NCI-H2029 treated with DMSO at 0.1 percent for 48 hours (cell line): ENCODE results near the gene AP1S2.
"Not testable (repeated sequence)": the region's sequence is repeated elsewhere in the genome, so short reads cannot be mapped to it uniquely, and the experiment has no call there.

ENCODE experiments used
- DNase-seq: peaks from one replicate; lab custom pipeline; 2025; lab: John Stamatoyannopoulos, UW

AP1S2 gene

DNA sequence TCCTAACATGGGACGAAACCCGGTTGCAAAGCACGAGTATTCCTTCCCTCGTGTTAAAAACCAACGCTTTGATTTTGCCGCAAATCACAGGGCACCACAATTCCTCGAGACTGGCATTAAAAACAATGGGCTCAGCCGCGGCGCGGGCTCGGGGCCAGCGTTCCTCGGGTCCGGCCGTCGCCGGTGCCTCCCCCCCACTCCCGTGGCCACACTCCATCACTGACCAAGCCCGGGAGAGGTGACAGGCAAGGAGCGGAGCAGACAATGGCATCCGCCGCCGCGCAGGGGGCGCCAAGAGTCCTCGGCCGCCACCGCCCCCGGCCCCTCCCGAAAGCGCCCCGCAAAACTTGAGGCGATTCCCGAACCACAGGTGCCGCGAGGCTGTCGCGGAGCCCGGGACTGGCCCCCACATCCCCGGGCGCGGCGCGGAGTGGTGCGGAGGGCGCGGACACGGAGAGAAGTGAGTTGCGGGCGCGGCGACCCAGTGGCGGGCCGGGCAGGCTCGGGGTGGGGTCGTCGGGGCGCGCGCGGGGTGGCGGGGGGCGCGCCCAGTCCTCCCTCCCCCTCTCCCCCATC is 445 bp downstream of the AP1S2 start:
- DNase-seq, result no peak

- DNase-seq, result no peak
These were observed 980 bp downstream of the AP1S2 start for GRCh38 chrX:15853586-15854079.

DNA sequence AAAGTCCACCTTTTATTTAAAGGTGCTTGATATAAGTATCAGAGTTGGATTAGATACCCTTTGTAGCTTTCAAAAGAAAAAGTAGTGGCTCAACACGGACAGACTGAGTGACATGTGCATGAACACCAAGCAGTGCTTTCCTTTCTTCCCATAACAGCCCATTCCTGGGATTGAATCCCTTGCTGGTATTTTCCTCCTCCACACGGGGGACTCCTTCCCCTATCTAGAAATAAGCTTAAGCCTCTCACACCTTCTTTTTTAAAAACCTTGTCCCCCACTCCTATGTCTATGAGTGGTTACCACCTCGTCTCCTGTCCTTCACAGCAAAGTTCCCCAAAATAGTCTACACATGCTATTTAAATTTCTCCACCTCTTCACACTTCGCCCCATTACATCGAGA is 5.1 kb downstream of the AP1S2 start:
- DNase-seq, result no peak

DNA sequence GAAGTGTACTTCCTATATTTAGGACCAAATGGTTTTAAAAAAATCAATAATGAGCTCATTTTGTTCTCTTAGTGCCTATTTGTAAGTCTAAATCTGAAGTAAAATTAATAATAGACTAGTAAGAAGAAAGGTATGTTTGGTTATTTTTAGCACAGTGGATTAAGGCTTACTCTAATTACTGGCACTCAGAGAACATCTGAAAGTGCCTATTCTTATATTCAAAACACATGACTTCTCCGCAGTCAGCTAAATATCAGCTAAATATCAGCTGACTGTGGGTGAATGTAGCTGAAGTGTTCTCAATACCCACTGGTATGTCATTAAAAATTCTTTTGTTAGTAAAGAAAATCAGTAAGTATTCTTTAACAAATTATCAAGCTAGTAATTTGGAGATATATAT is 6.0 kb downstream of the AP1S2 start:
- no peak for DNase-seq

GRCh38 chrX:15843960-15844359 is 10.7 kb downstream of the AP1S2 start:
- no peak for DNase-seq

DNA sequence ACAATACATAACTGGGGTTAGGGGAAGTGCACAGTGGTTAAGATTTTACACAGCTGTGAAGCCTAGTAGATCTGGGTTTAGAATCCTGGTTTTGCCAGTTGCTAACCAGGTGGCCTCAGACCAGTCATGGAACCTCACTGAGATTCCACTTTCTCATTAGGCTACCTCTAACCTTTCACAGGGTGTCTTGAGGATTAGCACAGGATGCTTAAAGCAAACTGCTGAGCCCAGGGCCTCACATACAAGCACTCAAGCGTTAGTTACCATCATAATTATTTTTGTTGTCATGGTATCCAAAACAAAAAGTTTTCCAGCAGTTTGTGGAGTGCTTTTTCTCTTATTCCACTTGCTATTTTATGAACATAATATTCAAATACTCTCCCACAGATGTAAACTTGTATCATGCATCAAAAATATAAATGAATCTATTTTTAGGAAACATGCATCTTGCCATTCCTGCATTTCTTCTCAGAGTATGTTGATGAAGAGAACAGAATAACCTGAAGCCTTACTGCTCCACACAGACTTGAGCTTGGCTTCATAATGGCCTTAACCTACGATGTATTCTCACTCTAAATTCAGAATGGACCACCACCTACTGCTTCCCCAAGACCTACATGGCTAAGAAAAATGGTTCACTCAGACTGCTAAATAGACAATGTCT is 12.6 kb downstream of the AP1S2 start:
- no peak for DNase-seq

DNA sequence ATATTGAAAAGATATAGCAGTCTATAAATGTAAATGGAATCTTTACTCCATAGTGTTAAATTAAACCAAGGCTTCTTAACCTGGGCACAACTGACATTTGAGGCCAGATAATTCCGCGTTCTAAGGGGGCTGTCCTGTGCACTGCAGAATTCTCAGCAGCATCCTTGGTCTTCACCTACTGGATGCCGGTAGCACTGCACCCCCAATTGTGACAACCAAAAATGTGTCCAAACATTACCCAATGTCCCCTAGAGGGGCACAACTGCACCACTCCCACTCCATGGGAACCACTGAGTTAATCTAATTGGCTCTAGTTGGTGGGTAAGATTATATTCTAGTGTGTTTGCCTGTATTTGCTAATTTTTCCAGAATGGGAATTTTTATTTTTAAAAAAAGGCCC is 16.6 kb downstream of the AP1S2 start:
- no peak for DNase-seq

DNA sequence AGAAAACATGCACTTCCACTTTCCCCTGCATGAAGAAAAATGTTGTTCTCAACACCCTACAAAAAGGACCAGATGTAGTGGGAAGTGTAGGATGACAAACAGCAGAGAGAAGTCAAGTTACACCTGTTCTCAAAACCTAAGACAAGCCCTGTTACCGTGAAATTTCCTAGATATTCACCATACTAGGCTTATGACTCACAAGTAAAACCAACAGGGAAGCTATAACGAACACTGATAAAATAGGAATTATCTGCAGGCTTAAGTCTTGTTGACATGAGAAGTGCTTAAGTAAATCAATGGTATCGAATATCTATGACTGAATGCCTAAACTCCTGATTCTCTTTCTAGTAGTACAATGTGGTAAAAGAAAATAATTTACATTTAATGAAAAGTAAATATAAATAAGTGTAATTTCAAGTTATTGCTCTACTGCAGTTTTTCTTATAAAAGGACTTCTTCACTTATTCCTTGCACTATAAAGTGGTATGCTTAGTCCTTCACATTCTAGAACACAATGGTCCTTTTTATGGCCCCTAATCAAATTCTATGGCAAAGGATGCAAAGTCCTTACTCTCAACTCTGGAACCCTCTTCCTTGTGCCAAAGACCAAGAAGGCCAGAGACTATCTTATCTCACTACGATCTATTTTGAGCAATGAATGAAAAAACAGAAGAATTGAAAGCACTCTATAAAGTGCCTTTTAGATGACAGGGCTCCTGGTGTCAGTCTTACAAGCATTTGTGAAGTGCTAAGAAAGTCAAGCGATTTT is 19.6 kb downstream of the AP1S2 start:
- no peak for DNase-seq

DNA sequence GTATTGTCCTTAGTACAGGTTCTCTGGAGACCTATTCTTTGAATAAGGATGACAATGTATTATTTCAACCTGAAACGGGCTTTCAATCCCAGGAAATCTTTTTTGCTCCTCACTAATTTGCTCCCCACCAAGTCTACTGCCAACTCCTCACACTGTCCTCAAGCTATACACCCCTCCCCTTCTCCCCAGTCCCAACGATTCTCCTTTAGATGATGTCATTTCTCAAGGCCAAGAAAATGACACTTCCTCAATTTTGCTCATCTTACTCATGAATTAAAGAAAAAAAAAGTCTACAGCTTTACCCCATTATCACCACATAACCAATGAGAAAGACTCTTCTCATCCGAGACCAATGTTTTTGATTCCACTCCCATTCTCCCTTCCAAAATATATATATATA is 20.6 kb downstream of the AP1S2 start:
- no peak for DNase-seq

DNA sequence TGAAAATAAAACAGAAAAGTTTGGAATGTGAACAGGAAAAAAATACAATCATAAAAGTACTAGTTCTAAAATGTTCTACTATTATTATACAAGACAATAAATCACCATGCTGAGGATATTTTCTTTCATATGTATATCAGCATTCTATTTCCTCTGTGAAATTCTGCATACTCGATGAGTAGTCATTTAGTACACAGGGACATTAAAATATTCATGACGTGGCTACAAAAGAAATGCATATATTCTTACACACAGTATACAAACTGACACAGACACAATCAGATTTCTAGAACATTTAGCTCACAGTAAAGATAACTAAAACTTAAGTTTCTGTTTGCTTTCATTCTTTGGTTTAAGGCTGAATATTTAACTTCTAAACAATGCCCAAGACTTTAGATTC is 23.3 kb downstream of the AP1S2 start:
- DNase-seq, result not testable (repeated sequence)

- no peak for DNase-seq
These were observed 25.4 kb downstream of the AP1S2 start for GRCh38 chrX:15829217-15829616.

DNA sequence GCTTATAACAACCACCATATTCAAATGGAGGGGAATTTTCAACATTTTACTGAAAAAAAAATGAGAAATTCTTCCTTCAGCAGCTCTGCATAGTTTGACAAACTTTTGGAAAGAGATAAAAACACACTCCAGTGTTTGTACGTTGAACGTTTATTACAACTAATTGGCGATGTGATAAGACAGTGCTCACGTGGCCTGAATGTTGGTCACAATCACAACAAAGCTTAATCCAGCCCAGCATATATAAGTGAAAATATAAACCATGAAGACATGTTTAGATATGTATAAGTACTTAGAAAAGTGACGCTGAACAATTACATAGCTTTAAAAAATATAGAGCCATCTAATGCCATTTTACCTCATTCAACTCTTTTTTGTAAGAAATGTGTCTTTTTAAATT is 28.7 kb downstream of the AP1S2 start:
- no peak for DNase-seq

- no peak for DNase-seq
These were observed 31.7 kb downstream of the AP1S2 start for GRCh38 chrX:15822922-15823321.

DNA sequence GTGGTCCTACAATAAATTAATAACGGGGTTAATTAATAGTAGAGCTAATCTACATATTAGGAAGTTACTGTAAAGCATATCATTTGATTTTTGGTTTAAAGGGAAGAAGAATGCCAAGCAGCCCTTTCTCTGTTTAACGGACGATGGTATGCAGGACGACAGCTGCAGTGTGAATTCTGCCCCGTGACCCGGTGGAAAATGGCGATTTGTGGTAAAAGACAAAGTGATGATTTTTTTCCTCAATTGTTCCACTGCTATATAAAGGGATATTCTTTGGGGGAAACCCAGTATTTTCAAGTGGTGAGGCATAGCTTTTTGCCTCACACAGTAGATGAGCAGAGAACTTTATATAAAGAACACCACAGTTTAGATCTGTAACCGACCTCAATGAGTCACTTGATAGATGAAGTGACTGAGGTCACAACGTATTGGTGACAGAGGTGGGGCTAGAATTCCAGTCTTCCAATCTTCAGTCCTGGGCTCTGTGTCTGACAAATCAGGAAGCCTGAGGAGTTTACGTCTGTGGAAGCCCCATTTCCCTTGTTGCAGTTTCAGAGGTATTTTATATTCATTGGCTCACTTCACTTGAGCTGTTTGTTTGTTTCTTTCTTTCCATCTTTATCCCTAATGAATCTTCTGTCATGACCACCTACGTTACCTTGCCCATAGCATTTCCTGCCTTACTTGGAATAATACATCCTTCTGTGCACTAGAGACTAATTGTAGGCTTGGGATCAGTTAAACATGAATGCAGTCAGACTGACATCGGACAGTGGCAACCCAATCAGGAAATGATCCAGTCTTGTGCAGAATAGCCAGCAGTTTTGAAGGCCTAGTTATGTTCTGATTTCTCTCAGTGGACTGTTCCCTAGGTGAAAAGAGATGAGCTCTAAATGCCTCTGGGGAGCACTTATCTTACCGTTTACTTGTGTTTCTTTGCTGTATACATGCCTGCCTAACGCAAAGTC is 34.2 kb downstream of the AP1S2 start:
- DNase-seq, result no peak

GRCh38 chrX:15816886-15817285 is 37.7 kb downstream of the AP1S2 start:
- no peak for DNase-seq

DNA sequence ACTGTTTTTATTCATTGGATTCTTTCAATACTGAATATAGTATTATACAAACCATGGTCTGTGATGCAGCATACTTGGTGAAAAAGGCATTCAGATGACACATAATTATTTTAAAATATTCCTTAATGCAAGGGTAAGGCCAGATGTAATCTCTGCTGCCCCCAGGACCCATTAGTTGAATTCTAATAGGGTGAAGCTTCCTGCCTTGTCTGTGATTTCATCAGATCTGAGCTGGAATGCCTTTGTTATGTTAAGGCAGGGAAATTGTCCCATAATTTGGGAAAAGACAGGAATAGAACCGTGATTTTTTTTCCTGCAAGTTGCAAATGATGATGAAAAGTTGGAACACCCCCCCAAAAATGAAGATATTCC is 38.2 kb downstream of the AP1S2 start:
- no peak for DNase-seq

- DNase-seq, result no peak
These were observed 38.7 kb downstream of the AP1S2 start for GRCh38 chrX:15815779-15816437.

GRCh38 chrX:15814771-15815365 is 39.7 kb downstream of the AP1S2 start:
- no peak for DNase-seq

- no peak for DNase-seq
These were observed 41.2 kb downstream of the AP1S2 start for GRCh38 chrX:15813416-15813815.

DNA sequence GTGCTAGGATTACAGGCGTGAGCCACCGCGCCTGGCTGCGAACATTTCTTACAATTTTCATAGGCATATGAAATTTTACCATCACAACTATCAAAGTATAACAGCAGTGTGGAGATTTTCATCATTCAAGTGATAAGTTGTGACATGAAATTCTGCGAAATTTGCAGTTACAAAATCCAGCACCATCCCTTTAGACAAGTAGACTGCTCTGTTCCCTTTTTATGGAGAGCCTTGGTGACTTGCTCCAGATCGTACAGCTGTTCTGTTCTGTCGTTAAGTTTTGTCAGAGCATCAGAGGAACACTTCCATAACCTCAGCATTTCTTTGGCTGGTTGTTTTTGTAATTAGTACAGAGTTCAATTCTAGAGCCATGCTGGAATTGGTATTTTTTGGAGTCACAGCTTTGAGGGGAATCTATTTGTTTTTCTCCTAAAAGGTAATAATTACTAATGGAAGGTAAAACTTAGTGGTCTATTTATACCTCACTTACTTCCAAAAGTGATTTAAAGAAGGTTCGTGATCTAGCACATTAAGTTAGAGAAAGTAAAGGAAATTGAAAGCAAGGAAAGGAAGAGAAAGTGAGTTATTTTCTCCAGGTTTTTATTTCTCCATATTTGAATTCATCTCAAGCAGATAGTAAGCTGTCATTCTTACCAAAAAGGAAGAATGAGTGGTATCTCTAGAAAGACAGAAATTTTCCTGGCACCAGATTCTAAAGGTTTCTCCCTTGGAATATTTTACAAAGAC is 42.2 kb downstream of the AP1S2 start:
- DNase-seq, result no peak
